B cell (primary cell): ENCODE measurements around the gene TBKBP1. TPM values are rescaled to one million over a fixed set of nuclear protein-coding genes. Genes with fewer than 3 reads are reported as not detected.

Experiments
- ATAC-seq: fragments of 200-7000 bp; cut with Tn5 transposase; one replicate; pipeline ENCODE4 v1.10.0; 2021; ENCODE audit warnings: low read depth, mild to moderate bottlenecking, moderate number of reproducible peaks, moderate library complexity
- CTCF ChIA-PET: fragments of 350-600 bp; sonication (Branson Sonifier 250); formaldehyde crosslinking; loops from one replicate; lab custom pipeline; 2021; ENCODE audit warnings: antibody characterized with exemption, inconsistent platforms; lab: Charles Lee
- POLR2A ChIA-PET: fragments of 350-600 bp; sonication (Branson Sonifier 250); formaldehyde crosslinking; loops from one replicate; lab custom pipeline; 2021; ENCODE audit warnings: antibody characterized with exemption; lab: Charles Lee
- DNase-seq: peaks from one replicate; pipeline ENCODE4 v3.0.0; 2013
- H2AFZ ChIP-seq: 2 replicates; pipeline ENCODE4 v1.6.1; 2012; ENCODE audit warnings: mild to moderate bottlenecking, low read depth, low read length; ENCODE audit not compliant: insufficient read depth, poor library complexity, severe bottlenecking
- H3K27ac ChIP-seq, 2 donors: 1 replicate in 1 of 2; 2 replicates in 1 of 2; pipeline ENCODE4 v1.5.1; 2012 to 2013; ENCODE audit warnings: low read length in 2 of 2, mild to moderate bottlenecking in 2 of 2, moderate library complexity in 1 of 2
- H3K27me3 ChIP-seq, 4 experiments: fragments of 200-600 bp in 1 of 4; sonication (generic) in 1 of 4; replicated peaks in 1 of 4; 1 replicate in 2 of 4; 2 replicates in 2 of 4; pipeline versions ENCODE4 v1.6.1 to v1.7.0; 2013 to 2016; ENCODE audit warnings: low read length in 3 of 4, mild to moderate bottlenecking in 2 of 4, mixed read lengths in 1 of 4, moderate library complexity in 1 of 4; ENCODE audit not compliant: insufficient read depth in 4 of 4, control insufficient read depth in 3 of 4; ENCODE audit errors: control extremely low read depth in 1 of 4
- H3K36me3 ChIP-seq, 2 experiments: replicated peaks in 1 of 2; 1 replicate in 1 of 2; 2 replicates in 1 of 2; pipeline versions ENCODE4 v1.6.1 to v1.7.1; 2013; ENCODE audit warnings: low read length in 1 of 2; ENCODE audit not compliant: insufficient read depth in 2 of 2, control insufficient read depth in 1 of 2; ENCODE audit errors: control extremely low read depth in 1 of 2, extremely low read depth in 1 of 2
- H3K4me1 ChIP-seq, 2 donors: fragments of 200-600 bp in 1 of 2; sonication (generic) in 1 of 2; 1 replicate in 1 of 2; 2 replicates in 1 of 2; pipeline versions ENCODE4 v1.5.1 to v1.6.1; 2013 to 2017; ENCODE audit warnings: low read length in 2 of 2; ENCODE audit not compliant: control insufficient read depth in 2 of 2, insufficient read depth in 2 of 2
- H3K4me2 ChIP-seq: replicated peaks from 2 replicates; pipeline ENCODE3; 2012; ENCODE audit warnings: mild to moderate bottlenecking, low read depth, low read length; ENCODE audit not compliant: poor library complexity, severe bottlenecking
- H3K4me3 ChIP-seq, 5 experiments: fragments of 200-600 bp in 1 of 5; sonication (generic) in 1 of 5; 1 replicate in 3 of 5; 2 replicates in 2 of 5; pipeline versions ENCODE4 v1.5.1 to v1.7.0; 2011 to 2016; ENCODE audit warnings: low read length in 4 of 5, mild to moderate bottlenecking in 4 of 5, low read depth in 2 of 5, control low read depth in 1 of 5, moderate library complexity in 1 of 5; ENCODE audit not compliant: insufficient read depth in 1 of 5; ENCODE audit errors: control extremely low read depth in 1 of 5, extremely low read depth in 1 of 5
- H3K79me2 ChIP-seq: fragments of 200-600 bp; sonication (generic); one replicate; pipeline ENCODE4 v1.6.0; 2016; ENCODE audit warnings: low read length; ENCODE audit not compliant: control insufficient read depth, insufficient read depth
- H3K9ac ChIP-seq: fragments of 200-600 bp; sonication (generic); 2 replicates; pipeline ENCODE4 v1.6.1; 2017; ENCODE audit warnings: mild to moderate bottlenecking, low read length, moderate library complexity
- H3K9me3 ChIP-seq, 3 donors: one replicate each; pipeline versions ENCODE4 v1.6.1 to v1.7.1; 2013; ENCODE audit warnings: low read length in 2 of 3; ENCODE audit not compliant: control insufficient read depth in 2 of 3, insufficient read depth in 1 of 3; ENCODE audit errors: control extremely low read depth in 1 of 3
- H4K20me1 ChIP-seq: 2 replicates; pipeline ENCODE4 v1.6.0; 2012; ENCODE audit warnings: mild to moderate bottlenecking, low read length; ENCODE audit not compliant: insufficient read depth, control insufficient read depth, poor library complexity, severe bottlenecking
- H3K27ac Mint-ChIP-seq: one replicate; pipeline ENCODE4 v1.8.0; 2021; ENCODE audit warnings: mixed read lengths
- H3K27me3 Mint-ChIP-seq: one replicate; pipeline ENCODE4 v1.8.0; 2021; ENCODE audit warnings: mixed read lengths
- H3K4me1 Mint-ChIP-seq: one replicate; pipeline ENCODE4 v1.8.0; 2021; ENCODE audit warnings: mixed read lengths
- H3K4me3 Mint-ChIP-seq: one replicate; pipeline ENCODE4 v1.8.0; 2021; ENCODE audit warnings: mixed read lengths
- H3K9me3 Mint-ChIP-seq: one replicate; pipeline ENCODE4 v1.8.0; 2022; ENCODE audit warnings: mixed read lengths; ENCODE audit not compliant: insufficient read depth
- CTCF ChIP-seq: fragments of 200-600 bp; IDR thresholded peaks from one replicate; pipeline ENCODE4 v1.8.0; 2022; ENCODE audit warnings: antibody characterized with exemption, mild to moderate bottlenecking
- EZH2 ChIP-seq: IDR thresholded peaks from 2 replicates; pipeline ENCODE4 v1.6.1; 2012; ENCODE audit warnings: borderline replicate concordance, low read depth, mild to moderate bottlenecking, moderate library complexity, low read length; ENCODE audit not compliant: insufficient read depth, poor library complexity, severe bottlenecking
- WGBS: methylation state at CpG from one replicate; pipeline ENCODE4 v1.1.5; 2013; ENCODE audit warnings: missing lambda C conversion rate; ENCODE audit not compliant: insufficient coverage; 5-methylcytosine and 5-hydroxymethylcytosine counted together
- intact Hi-C: fragments of 100-400 bp; cut with micrococcal nuclease; formaldehyde crosslinking; loops from one replicate; pipeline ENCODE4 v1.10.0; 2022
- polyA plus RNA-seq: library from polyadenylated mRNA; depleted of rRNA; stranded (reverse); fragments of >200 nt; gene quantifications from 2 replicates; pipeline ENCODE4 v1.2.3, GENCODE V29; 2012
- total RNA-seq, 2 donors: library from RNA; stranded (reverse); fragments of 120-200 nt in 1 of 2; gene quantifications; 1 replicate in 1 of 2; 2 replicates in 1 of 2; pipeline versions ENCODE4 v1.2.3 to v1.2.4, GENCODE V29; 2013 to 2022

Gene TBKBP1
- total and polyA plus RNA-seq, 2 donors (not counting 1 experiment from before 2014, with no cell fraction given): 6.6 to 8.4 TPM

GRCh38 chr17:47687748-47688147 lies 6.2 kb upstream of the TBKBP1 start:
- Histone ChIP-seq H3K27me3 (peaks cover 0 to 5% (median 2%) of the 10 kb centered on the region in 4 experiments), H3K79me2 (peaks cover 3% of the 10 kb centered on the region), H4K20me1 (no peaks in the 10 kb centered on the region), H3K9me3 (no peaks in the 10 kb centered on the region), H3K4me1 (peaks cover 9 to 10% of the 10 kb centered on the region in 2 donors), H3K36me3 (peaks cover 4 to 20% of the 10 kb centered on the region in 2 experiments), H2AFZ (no peak overlapping the region), H3K9ac (no peak overlapping the region), H3K4me2 (no peak overlapping the region), H3K27ac (no peak overlapping the region), H3K4me3 (no peak overlapping the region)
- ChIA-PET CTCF (interaction anchor here (0.9 to 1.5 kb wide), 3 partner anchors 9 to 24 kb away, joined by 3 to 8 read pairs (median 3); no protein-coding TSS in a partner anchor), POLR2A (no interaction called here)
- no peak for TF ChIP-seq CTCF
- TF ChIP-seq EZH2: no peak
- Mint-ChIP-seq H3K4me1 (peaks cover 9% of the 10 kb centered on the region), H3K9me3 (no peaks in the 10 kb centered on the region), H3K27ac (no peak overlapping the region), H3K4me3 (no peak overlapping the region), H3K27me3 (no peaks in the 10 kb centered on the region)
- no peak for DNase-seq
- WGBS: 91% methylated on average over 1 of the region's 1 CpG
- no peak for ATAC-seq
- intact Hi-C loops: no loop called here

GRCh38 chr17:47690121-47690520 lies 3.8 kb upstream of the TBKBP1 start:
- CTCF ChIA-PET: no interaction called here
- POLR2A ChIA-PET: no interaction called here
- H3K27ac ChIP-seq: no peak overlapping the region
- DNase-seq (no peak), ATAC-seq (no peak)
- H3K4me2 ChIP-seq: no peak overlapping the region
- 63% methylated on average over 3 of the region's 3 CpGs for WGBS
- H3K4me3 Mint-ChIP-seq: no peak overlapping the region
- no peaks in the 10 kb centered on the region for H4K20me1 ChIP-seq
- H3K27me3 Mint-ChIP-seq: no peaks in the 10 kb centered on the region
- H3K79me2 ChIP-seq: peaks cover 3% of the 10 kb centered on the region
- no peak for TF ChIP-seq EZH2
- TF ChIP-seq CTCF: no peak
- H3K36me3 ChIP-seq: peaks cover 0 to 6% of the 10 kb centered on the region in 2 experiments
- H3K9me3 Mint-ChIP-seq: no peaks in the 10 kb centered on the region
- H3K27ac Mint-ChIP-seq: no peak overlapping the region
- peaks cover 19 to 23% of the 10 kb centered on the region in 2 donors for H3K4me1 ChIP-seq
- peaks cover 0 to 5% (median 2%) of the 10 kb centered on the region in 4 experiments for H3K27me3 ChIP-seq
- H3K4me3 ChIP-seq: no peak overlapping the region
- H2AFZ ChIP-seq: no peak overlapping the region
- no peak overlapping the region for H3K9ac ChIP-seq
- H3K9me3 ChIP-seq: no peaks in the 10 kb centered on the region
- intact Hi-C loops: loop anchor here (10.0 kb wide), 1 partner anchor 115 kb away; no protein-coding TSS in a partner anchor
- peaks cover 22% of the 10 kb centered on the region for H3K4me1 Mint-ChIP-seq
